Liver (tissue), 3 donors: ENCODE data around the gene TBC1D21.

Experiments
- ATF3 ChIP-seq: IDR thresholded peaks from 2 replicates; pipeline ENCODE4 v1.6.1; 2016; ENCODE audit warnings: antibody characterized with exemption
- EGR1 ChIP-seq, 2 donors: IDR thresholded peaks; 2 replicates each; pipeline ENCODE4 v1.6.1; 2016 to 2018; ENCODE audit warnings: antibody characterized with exemption in 2 of 2, low read depth in 2 of 2
- TF ChIP-seq, protein P1 (sequence below): fragments of 150-350 bp; IDR thresholded peaks from 2 replicates; pipeline ENCODE4 v1.5.1; 2017; ENCODE audit warnings: improper control_type of control experiment, low read depth, low read length; ENCODE audit not compliant: missing input control
- TF ChIP-seq, protein P2 (sequence below): IDR thresholded peaks from 2 replicates; pipeline ENCODE4 v1.6.1; 2016; ENCODE audit warnings: antibody characterized with exemption, mild to moderate bottlenecking
- donor health status: healthy.
- donor health status: healthy.

DNA sequence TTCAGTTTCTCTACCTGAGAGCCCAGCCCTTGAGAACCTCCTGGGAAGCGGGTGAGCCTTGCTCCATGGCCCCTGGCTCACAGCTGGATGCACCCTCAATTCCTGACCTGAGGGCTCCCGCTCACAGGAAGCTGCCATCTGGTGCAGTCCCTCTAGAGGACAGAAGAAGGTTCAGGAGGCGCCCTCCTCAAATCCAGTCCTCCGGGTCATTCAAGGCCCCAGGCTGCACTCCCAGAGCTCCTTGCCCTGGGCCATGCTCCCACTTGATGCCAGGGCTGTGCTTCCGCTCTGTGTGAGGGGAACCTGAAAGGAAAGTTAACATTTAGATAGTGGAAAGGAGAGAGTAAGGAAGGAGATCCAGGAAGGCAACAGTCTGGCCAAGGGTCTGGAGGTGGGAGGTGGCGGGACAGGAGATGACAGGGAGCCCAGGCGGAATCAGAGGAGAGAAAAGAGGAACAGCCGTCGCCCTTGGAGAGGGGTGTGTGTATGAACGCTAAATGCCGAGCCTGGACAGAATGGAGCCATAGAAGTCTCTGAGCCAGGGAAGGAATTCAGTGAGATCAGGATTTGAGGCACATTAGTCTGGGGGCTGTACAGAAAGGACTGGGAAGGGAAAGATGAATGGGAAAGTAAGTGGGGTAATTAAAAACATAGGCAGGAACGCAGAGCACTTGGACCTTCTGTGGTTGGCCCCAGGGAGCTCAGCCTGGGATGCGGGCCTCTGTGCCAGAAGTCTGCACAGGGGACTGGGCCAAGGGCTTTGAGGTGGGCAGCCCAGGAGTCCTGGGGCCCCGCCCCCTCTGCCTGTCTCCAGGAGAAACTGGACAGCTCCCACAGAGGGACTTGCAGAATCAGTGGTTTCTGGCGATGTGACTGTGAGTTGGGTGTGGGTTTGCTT is 26.1 kb downstream of the TBC1D21 start:
- TF ChIP-seq, protein P1, sequence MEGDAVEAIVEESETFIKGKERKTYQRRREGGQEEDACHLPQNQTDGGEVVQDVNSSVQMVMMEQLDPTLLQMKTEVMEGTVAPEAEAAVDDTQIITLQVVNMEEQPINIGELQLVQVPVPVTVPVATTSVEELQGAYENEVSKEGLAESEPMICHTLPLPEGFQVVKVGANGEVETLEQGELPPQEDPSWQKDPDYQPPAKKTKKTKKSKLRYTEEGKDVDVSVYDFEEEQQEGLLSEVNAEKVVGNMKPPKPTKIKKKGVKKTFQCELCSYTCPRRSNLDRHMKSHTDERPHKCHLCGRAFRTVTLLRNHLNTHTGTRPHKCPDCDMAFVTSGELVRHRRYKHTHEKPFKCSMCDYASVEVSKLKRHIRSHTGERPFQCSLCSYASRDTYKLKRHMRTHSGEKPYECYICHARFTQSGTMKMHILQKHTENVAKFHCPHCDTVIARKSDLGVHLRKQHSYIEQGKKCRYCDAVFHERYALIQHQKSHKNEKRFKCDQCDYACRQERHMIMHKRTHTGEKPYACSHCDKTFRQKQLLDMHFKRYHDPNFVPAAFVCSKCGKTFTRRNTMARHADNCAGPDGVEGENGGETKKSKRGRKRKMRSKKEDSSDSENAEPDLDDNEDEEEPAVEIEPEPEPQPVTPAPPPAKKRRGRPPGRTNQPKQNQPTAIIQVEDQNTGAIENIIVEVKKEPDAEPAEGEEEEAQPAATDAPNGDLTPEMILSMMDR: no peak
- TF ChIP-seq, protein P2, sequence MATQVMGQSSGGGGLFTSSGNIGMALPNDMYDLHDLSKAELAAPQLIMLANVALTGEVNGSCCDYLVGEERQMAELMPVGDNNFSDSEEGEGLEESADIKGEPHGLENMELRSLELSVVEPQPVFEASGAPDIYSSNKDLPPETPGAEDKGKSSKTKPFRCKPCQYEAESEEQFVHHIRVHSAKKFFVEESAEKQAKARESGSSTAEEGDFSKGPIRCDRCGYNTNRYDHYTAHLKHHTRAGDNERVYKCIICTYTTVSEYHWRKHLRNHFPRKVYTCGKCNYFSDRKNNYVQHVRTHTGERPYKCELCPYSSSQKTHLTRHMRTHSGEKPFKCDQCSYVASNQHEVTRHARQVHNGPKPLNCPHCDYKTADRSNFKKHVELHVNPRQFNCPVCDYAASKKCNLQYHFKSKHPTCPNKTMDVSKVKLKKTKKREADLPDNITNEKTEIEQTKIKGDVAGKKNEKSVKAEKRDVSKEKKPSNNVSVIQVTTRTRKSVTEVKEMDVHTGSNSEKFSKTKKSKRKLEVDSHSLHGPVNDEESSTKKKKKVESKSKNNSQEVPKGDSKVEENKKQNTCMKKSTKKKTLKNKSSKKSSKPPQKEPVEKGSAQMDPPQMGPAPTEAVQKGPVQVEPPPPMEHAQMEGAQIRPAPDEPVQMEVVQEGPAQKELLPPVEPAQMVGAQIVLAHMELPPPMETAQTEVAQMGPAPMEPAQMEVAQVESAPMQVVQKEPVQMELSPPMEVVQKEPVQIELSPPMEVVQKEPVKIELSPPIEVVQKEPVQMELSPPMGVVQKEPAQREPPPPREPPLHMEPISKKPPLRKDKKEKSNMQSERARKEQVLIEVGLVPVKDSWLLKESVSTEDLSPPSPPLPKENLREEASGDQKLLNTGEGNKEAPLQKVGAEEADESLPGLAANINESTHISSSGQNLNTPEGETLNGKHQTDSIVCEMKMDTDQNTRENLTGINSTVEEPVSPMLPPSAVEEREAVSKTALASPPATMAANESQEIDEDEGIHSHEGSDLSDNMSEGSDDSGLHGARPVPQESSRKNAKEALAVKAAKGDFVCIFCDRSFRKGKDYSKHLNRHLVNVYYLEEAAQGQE: no peak
- TF ChIP-seq EGR1 (IDR thresholded peaks at IDR 0.05; ENCODE audit: low read depth in 2 of 2) (no peak), ATF3 (no peak)
